ENCODE measurements around the gene STEAP1B. TPM values are rescaled to one million over a fixed set of nuclear protein-coding genes. Genes with fewer than 3 reads are reported as not detected.

STEAP1B gene
- total and polyA plus RNA-seq, 2 of the 4 experiments (the other 2 are of a cell fraction) = 7.9 to 13.8 TPM

DNA sequence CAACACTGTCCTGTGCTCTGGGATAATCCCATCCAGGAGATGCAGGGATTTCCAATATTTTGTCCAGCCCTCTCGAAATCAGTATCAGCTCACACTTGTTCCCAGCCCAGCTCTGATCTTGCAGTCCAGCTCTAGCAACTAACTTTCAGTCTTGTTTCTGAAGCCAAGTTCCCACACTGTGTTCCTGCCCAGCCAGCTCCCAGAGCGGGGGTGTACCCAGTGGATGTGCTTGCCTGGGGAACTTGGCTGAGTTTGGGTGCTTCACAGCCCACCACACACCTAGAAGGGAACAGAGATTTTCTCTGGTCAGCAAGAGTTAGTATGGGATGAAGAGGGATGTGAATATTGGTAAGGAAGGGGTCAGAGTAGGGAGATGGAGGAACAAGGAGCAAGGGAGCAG is 85.6 kb downstream of the STEAP1B start:
- H2BK20ac ChIP-seq (ENCODE audit: low read depth, low read length) = no peak overlapping the region
- no peak overlapping the region for H2BK5ac ChIP-seq (ENCODE audit: low read depth, low read length, poor library complexity, severe bottlenecking)
- no peak overlapping the region for H2AK5ac ChIP-seq (ENCODE audit: low read depth, low read length)
- H3K27ac ChIP-seq (ENCODE audit: insufficient read depth, low read length) = no peak overlapping the region
- H3K4me3 ChIP-seq (ENCODE audit: insufficient read depth, low read depth, low read length) = no peak overlapping the region
- no peak overlapping the region for H3K9ac ChIP-seq (ENCODE audit: low read depth, low read length)
- no peaks in the 10 kb centered on the region for H3K4me1 ChIP-seq (ENCODE audit: control insufficient read depth, insufficient read depth, low read length)
- intact Hi-C loops (cut with micrococcal nuclease) (no loop called here), in situ Hi-C loops (cut with MboI; ENCODE audit: low sequenced_read_pairs) (no loop called here), dilution Hi-C loops (cut with HindIII; ENCODE audit: low sequenced_read_pairs, unreplicated experiment) (no loop called here)
- no peak overlapping the region for H2BK15ac ChIP-seq (ENCODE audit: low read depth, low read length)
- ChIA-PET CTCF (no interaction called here), POLR2A (ENCODE audit: unreplicated experiment) (no interaction called here)
- H3K36me3 ChIP-seq (ENCODE audit: control insufficient read depth, insufficient read depth, low read length) = no peaks in the 10 kb centered on the region
- no peaks in the 10 kb centered on the region for H4K20me1 ChIP-seq (ENCODE audit: insufficient read depth, low read length)
- H3K56ac ChIP-seq (ENCODE audit: extremely low read depth, insufficient read depth, low read length) = no peak overlapping the region
- H4K5ac ChIP-seq (ENCODE audit: low read depth, low read length) = no peak overlapping the region
- H3K27me3 ChIP-seq (ENCODE audit: control insufficient read depth, insufficient read depth, low read length) = no peaks in the 10 kb centered on the region
- H3K9me3 ChIP-seq (ENCODE audit: control insufficient read depth, insufficient read depth, low read length) = no peaks in the 10 kb centered on the region
- no peak overlapping the region for H4K8ac ChIP-seq (ENCODE audit: low read depth in 2 of 2, low read length in 2 of 2)
- H3K4ac ChIP-seq (ENCODE audit: low read depth, low read length) = no peak overlapping the region
- no peak overlapping the region for H2BK120ac ChIP-seq (ENCODE audit: low read depth, low read length)
- no peak overlapping the region for H3K23ac ChIP-seq (ENCODE audit: low read depth, low read length)
- no peaks in the 10 kb centered on the region for H3K79me1 ChIP-seq (ENCODE audit: low read depth in 1 of 2, low read length in 2 of 2)
- no CpG with 5 or more reads among the region's 2 CpGs for WGBS, 2 experiments (ENCODE audit: extremely low coverage in 2 of 2, insufficient read length in 1 of 2)
- no peak overlapping the region for H4K91ac ChIP-seq (ENCODE audit: insufficient read depth, low read depth, low read length)
- no peak overlapping the region for H3K14ac ChIP-seq (replicated peaks; ENCODE audit: low read depth, low read length)
- DNase-seq = no peak
- H2AK9ac ChIP-seq (replicated peaks; ENCODE audit: low read depth, low read length, poor library complexity) = no peak overlapping the region
- no peak overlapping the region for H2AFZ ChIP-seq (replicated peaks; ENCODE audit: low read length, poor library complexity)
- H3K4me2 ChIP-seq (ENCODE audit: low read depth, low read length) = no peak overlapping the region
- TF ChIP-seq CHD1 (IDR thresholded peaks at IDR 0.05; ENCODE audit: low read depth, low read length) (no peak), MAFK (IDR thresholded peaks at IDR 0.05; ENCODE audit: low read depth, low read length) (no peak), NFE2L2 (IDR thresholded peaks at IDR 0.05; ENCODE audit: low read depth, low read length) (no peak)
- TF ChIP-seq, protein P1, sequence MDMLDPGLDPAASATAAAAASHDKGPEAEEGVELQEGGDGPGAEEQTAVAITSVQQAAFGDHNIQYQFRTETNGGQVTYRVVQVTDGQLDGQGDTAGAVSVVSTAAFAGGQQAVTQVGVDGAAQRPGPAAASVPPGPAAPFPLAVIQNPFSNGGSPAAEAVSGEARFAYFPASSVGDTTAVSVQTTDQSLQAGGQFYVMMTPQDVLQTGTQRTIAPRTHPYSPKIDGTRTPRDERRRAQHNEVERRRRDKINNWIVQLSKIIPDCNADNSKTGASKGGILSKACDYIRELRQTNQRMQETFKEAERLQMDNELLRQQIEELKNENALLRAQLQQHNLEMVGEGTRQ (IDR thresholded peaks at IDR 0.05; ENCODE audit: low read depth, low read length) = no peak
- H3K18ac ChIP-seq (ENCODE audit: low read depth, low read length) = no peak overlapping the region
- no peaks in the 10 kb centered on the region for H3K9me1 ChIP-seq (ENCODE audit: insufficient read depth, low read length)
- no TSS peak for BruUV-seq (replicated peaks)
- no peak for ATAC-seq (ENCODE audit: low read depth)
